ENCODE measurements around the gene NNAT. TPM values are rescaled to one million over a fixed set of nuclear protein-coding genes. Genes with fewer than 3 reads are reported as not detected.

NNAT gene
- total RNA-seq, 1 experiment from 2014 or later: 43.1 TPM

DNA sequence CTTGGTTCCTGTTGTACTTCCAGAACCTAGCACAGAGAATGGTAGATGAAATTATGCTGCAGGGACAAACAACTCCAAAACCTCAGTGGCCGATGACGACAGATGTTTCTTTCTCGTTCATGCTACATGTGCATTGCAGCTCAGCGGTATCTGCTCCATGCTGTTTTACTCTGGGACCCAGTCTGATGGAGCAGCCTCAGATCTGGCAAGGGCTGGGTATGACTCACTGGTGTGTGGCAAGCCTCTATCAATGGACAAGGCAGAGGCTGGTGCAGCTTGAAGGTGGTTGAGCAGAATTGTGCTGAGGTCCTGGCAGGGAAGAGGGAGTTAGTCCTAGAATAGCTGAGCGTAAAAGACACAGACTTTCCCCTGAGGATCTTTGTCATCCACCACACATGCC, 17.0 kb downstream of the NNAT start:
- H3K18ac ChIP-seq (ENCODE audit: insufficient read length, low read depth, low read length): no peak overlapping the region
- TF ChIP-seq, protein P1, sequence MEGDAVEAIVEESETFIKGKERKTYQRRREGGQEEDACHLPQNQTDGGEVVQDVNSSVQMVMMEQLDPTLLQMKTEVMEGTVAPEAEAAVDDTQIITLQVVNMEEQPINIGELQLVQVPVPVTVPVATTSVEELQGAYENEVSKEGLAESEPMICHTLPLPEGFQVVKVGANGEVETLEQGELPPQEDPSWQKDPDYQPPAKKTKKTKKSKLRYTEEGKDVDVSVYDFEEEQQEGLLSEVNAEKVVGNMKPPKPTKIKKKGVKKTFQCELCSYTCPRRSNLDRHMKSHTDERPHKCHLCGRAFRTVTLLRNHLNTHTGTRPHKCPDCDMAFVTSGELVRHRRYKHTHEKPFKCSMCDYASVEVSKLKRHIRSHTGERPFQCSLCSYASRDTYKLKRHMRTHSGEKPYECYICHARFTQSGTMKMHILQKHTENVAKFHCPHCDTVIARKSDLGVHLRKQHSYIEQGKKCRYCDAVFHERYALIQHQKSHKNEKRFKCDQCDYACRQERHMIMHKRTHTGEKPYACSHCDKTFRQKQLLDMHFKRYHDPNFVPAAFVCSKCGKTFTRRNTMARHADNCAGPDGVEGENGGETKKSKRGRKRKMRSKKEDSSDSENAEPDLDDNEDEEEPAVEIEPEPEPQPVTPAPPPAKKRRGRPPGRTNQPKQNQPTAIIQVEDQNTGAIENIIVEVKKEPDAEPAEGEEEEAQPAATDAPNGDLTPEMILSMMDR (conservative IDR thresholded peaks at IDR 0.05): no peak
- H2AFZ ChIP-seq (ENCODE audit: low read length): no peak overlapping the region
- DNase-seq: peak; percentile 27
- no peak overlapping the region for H3K27ac ChIP-seq (ENCODE audit: insufficient read length, low read depth, low read length)
- no peak overlapping the region for H4K91ac ChIP-seq (ENCODE audit: insufficient read length, low read depth, low read length)
- H4K8ac ChIP-seq (replicated peaks; ENCODE audit: insufficient read length, low read depth, low read length): no peak overlapping the region
- no peaks in the 10 kb centered on the region for H3K9me3 ChIP-seq (ENCODE audit: control insufficient read depth, low read depth, low read length)
- no peaks in the 10 kb centered on the region for H3K79me1 ChIP-seq (ENCODE audit: insufficient read depth, low read depth, low read length, poor library complexity, severe bottlenecking)
- no peak overlapping the region for H2AK5ac ChIP-seq (ENCODE audit: insufficient read length, low read length)
- H2BK12ac ChIP-seq (ENCODE audit: insufficient read length, low read depth, low read length): no peak overlapping the region
- H3K36me3 Mint-ChIP-seq (ENCODE audit: insufficient read depth in 1 of 3, low read depth in 3 of 3): no peaks in the 10 kb centered on the region
- no peak overlapping the region for H3K9ac ChIP-seq (ENCODE audit: extremely low read depth, insufficient read length, low read length)
- no peak overlapping the region for H3T11ph ChIP-seq (ENCODE audit: low read length)
- H3K79me2 ChIP-seq (ENCODE audit: insufficient read depth, low read length): no peaks in the 10 kb centered on the region
- H3K4ac ChIP-seq (ENCODE audit: low read depth, low read length): no peak overlapping the region
- no peak overlapping the region for H2BK5ac ChIP-seq (ENCODE audit: insufficient read length, low read length)
- H3K4me3 Mint-ChIP-seq: no peak overlapping the region
- H3K27me3 ChIP-seq (ENCODE audit: insufficient read depth, low read length): no peaks in the 10 kb centered on the region
- no peaks in the 10 kb centered on the region for H3K27me3 Mint-ChIP-seq (ENCODE audit: low read depth)
- H2BK15ac ChIP-seq (ENCODE audit: low read depth, low read length): no peak overlapping the region
- H3K4me2 ChIP-seq (ENCODE audit: insufficient read depth, insufficient read length, low read length): no peak overlapping the region
- H3K27ac Mint-ChIP-seq: peak overlapping the region in 1 of 3 experiments; percentile 72; a peak in 2 of 7 replicates
- no peak overlapping the region for H3K14ac ChIP-seq (ENCODE audit: insufficient read depth, low read length)
- peaks cover 26 to 31% of the 10 kb centered on the region in 2 experiments for H3K4me1 Mint-ChIP-seq
- no peaks in the 10 kb centered on the region for H3K9me3 Mint-ChIP-seq
- no CpG with 5 or more reads among the region's 5 CpGs for WGBS (ENCODE audit: extremely low coverage, insufficient read length, low lambda C conversion rate)
- peaks cover 2% of the 10 kb centered on the region for H3K4me1 ChIP-seq (ENCODE audit: insufficient read depth, low read length)
- H4K20me1 ChIP-seq (ENCODE audit: control insufficient read depth, insufficient read depth, insufficient read length): no peaks in the 10 kb centered on the region
- H3K23ac ChIP-seq (ENCODE audit: insufficient read length, low read depth, low read length): no peak overlapping the region
- H4K5ac ChIP-seq (ENCODE audit: insufficient read length, low read depth, low read length): no peak overlapping the region
- no peak overlapping the region for H2BK20ac ChIP-seq (ENCODE audit: low read depth, low read length, poor library complexity, severe bottlenecking)
- H3K23me2 ChIP-seq (ENCODE audit: insufficient read length, low read depth, low read length, poor library complexity, severe bottlenecking): no peaks in the 10 kb centered on the region
- no peak overlapping the region for H2BK120ac ChIP-seq (ENCODE audit: low read depth, low read length, poor library complexity, severe bottlenecking)
- no peak overlapping the region for H3K56ac ChIP-seq (ENCODE audit: insufficient read length, low read depth, low read length)
